ENCODE results near the gene CD248.

CD248 gene

DNA sequence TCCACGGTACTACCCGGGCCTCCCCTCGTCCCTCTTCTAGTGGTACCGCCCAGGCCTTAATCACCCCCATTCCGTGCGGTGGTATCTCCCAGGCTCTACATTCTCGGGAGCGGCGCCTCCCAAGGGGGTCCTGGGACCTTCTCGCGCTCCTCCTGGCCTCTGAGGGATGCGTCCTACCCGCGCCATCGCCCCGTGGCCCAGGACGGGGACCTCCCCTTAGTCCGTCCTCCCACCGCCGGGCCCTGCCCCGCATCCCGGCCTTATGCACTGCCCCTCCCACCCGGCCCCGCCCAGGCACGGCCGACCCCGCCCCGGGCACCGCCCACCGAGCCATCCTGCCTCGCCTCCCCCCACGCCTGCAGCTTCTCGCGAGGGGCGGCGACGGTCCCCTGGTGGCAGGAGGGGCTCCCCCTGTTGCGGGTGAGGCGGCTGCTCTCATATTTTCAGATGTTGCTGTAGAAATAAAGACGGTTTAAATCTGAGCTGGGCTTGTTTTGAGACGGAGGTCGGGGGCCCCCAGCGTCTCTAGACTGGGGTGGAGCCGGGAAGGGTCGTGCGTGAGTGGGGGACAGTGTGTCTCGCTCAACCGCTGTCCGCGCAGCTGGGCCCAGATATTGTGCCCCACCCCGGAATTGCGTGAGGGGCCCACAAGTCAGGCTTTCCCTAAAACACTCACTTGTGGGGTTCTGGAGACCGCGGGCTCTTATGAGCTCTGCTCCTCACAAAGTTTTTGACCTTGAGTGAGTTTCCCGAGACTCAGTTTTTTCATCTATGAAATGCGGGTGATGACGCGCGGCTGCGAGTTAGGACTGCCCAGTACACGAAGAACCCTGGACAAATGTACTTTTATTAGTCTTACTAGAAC, 49.2 kb downstream of the CD248 start:
- TF ChIP-seq, protein P1, sequence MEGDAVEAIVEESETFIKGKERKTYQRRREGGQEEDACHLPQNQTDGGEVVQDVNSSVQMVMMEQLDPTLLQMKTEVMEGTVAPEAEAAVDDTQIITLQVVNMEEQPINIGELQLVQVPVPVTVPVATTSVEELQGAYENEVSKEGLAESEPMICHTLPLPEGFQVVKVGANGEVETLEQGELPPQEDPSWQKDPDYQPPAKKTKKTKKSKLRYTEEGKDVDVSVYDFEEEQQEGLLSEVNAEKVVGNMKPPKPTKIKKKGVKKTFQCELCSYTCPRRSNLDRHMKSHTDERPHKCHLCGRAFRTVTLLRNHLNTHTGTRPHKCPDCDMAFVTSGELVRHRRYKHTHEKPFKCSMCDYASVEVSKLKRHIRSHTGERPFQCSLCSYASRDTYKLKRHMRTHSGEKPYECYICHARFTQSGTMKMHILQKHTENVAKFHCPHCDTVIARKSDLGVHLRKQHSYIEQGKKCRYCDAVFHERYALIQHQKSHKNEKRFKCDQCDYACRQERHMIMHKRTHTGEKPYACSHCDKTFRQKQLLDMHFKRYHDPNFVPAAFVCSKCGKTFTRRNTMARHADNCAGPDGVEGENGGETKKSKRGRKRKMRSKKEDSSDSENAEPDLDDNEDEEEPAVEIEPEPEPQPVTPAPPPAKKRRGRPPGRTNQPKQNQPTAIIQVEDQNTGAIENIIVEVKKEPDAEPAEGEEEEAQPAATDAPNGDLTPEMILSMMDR (IDR thresholded peaks at IDR 0.05): no peak

DNA sequence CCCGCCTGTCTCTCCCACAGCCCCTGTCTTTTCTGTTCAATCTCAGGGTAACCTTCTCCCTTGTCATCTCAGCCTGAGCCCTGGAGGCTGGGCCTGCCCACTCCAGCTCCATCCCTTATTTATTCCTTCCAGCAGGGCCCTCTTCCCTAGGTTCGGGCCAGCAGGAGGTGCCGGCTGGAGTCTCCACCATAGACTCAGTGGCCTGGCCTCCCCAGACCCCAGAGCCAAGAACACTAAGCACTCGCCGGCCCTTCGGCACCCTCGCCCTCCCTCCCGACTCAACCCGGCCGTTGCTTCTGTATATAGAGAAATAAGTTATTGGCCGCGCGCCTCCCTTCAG, 49.8 kb downstream of the CD248 start:
- TF ChIP-seq, protein P1 (IDR thresholded peaks at IDR 0.05): no peak

DNA sequence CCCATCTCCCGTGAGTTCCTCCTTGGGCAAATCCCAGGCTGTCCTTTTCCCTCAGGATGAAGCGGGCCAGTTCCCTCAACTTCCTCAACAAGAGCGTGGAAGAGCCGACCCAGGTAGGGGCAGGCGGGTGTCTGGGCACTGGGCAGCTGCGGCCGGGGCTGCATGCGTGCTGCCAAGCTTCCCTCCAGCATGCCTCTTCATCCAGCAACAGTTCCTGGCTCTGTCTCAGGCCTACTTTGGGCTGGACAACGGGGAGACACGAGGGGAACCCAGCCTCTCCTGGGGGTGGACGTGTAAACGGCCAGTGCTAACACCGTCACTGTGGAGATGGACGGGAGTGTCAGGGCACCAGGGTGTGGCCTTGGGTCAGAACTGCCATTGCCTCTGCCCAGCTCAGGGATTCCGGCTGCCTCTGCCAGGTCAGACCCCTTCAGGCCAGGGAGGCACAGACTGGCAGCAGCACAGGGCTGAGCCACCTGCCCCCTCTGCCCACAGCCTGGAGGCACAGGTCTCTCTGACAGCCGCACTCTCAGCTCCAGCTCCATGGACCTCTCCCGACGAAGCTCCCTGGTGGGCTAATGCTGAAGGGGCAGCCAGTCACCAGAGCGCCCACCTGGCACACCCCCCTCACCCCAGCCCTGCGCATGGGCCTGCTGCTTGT, 50.3 kb downstream of the CD248 start:
- TF ChIP-seq, protein P1 (IDR thresholded peaks at IDR 0.05): no peak

DNA sequence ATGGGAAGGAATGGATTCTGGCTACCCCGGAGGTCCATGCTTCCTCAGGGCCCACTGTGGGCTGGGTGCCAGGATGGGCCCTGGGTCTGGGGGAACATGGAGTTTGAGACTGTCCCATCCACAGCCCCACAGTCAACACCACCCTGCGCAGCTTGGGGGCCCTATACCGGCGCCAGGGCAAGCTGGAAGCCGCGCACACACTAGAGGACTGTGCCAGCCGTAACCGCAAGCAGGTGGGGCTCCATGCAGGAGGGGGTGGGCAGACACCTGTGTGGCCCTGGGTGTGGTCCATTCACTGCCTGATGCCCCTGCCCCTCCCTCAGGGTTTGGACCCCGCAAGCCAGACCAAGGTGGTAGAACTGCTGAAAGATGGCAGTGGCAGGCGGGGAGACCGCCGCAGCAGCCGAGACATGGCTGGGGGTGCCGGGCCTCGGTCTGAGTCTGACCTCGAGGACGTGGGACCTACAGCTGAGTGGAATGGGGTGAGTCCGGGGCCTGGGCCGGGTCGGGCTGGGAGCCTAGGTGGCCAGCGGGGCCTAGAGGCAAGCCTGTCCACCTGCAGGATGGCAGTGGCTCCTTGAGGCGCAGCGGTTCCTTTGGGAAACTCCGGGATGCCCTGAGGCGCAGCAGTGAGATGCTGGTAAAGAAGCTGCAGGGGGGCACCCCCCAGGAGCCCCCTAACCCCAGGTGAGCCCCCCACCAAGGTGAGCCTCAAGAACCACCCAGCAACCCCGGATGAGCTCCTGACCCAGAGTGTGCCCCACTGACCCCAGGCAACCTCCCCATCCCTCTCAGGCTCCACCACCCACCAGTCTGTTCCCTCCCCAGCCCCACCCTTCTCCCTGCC, 51.1 kb downstream of the CD248 start:
- TF ChIP-seq, protein P1 (IDR thresholded peaks at IDR 0.05): no peak

DNA sequence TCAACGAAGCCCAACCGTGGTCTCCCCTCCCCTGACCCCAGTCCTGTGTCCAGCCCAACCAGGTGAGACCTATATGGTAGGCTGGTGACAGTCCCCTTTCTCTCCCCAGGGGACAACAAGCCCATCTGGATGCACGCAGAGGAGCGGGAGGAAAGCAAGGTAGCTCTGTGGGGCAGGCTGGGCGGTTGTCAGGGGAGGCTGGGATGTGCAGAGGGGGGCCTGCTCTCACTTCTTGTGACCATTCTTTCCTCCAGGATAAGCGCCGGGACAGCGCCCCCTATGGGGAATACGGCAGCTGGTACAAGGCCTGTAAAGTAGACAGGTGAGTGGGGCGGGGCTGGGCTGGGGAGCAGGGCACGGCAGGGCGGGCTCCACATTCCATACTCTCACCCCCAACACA, 51.9 kb downstream of the CD248 start:
- TF ChIP-seq, protein P1 (IDR thresholded peaks at IDR 0.05): peak; percentile 49

Data from LNCAP (cell line).